Measurements from ENCODE around the gene ZNF467.

DNA sequence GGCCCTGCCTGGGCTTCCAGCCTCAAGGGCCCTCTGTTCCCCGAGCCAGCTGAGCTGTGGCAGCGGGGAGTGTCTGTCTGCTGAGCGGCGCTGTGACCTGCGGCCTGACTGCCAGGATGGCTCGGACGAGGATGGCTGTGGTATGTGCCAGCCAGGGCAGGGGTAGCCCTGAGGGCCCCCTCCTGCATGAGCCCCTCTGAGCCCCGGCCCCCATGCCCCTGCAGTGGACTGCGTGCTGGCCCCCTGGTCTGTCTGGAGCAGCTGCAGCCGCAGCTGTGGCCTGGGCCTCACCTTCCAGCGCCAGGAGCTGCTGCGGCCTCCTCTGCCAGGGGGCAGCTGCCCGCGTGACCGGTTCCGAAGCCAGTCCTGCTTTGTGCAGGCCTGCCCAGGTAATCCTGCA lies 28.4 kb upstream of the ZNF467 start:
- no peak for TF ChIP-seq GATA3 (IDR thresholded peaks at IDR 0.05; ENCODE audit: low read depth, low read length)
- no peak for TF ChIP-seq GATA2 (IDR thresholded peaks at IDR 0.05; ENCODE audit: low read depth, low read length)
